NCI-H2171 (cell line): ENCODE measurements around the gene HPGDS.

Source experiments
- DNase-seq: peaks from one replicate; lab custom pipeline; 2025; lab: John Stamatoyannopoulos, UW

The HPGDS gene

DNA sequence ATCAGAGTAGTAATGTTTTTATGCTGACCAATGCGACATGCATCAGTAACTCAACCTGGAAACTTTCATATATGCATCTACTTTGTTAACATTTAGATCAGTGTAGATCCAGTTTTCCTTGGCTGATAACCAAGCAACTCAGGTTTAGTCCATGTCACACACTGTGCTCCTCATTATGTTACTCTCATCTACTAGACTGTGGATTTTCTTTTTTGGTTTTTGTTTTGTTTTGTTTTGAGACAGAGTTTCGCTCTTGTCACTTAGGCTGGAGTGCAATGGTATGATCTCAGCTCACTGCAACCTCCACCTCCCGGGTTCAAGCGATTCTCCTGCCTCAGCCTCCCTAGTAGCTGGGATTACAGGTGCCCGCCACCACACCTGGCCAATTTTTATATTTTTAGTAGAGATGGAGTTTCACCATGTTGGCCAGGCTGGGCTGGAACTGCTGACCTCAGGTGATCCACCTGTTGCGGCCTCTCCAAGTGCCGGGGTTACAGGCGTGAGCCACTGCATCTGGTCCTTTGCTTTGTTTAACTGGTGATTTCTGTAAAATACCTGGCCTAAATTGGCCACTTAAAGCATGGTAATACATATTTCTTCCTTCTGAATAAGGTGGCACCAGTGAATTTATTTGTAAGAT, 86.4 kb downstream of the HPGDS start:
- DNase-seq, result no peak

- no peak for DNase-seq
Observed at GRCh38 chr4:94253036-94253435, 89.6 kb downstream of the HPGDS start.

DNA sequence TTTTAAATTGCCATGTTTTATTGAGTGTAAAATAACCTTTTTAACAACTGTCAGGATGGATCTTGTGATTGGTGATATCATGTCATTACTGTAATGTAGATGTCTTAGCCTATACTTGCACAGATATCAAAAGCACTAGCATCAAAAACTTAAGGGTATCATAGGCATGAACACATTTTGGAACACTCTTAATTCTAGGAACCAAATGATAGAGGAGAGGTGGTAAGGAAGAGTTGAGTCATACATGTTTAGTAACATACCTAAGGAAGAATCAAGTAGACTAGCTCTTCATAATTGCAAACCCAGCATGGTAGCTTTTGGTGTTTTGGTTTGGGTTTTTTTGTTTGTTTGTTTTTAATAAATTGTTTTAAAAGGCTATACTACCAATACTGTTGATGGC, 91.5 kb downstream of the HPGDS start:
- DNase-seq, result no peak
